Keratinocyte (primary cell): Measurements from ENCODE around the gene CAMKMT. TPM values are rescaled to one million over a fixed set of nuclear protein-coding genes. Genes with fewer than 3 reads are reported as not detected.

ENCODE experiments used
- DNase-seq: peaks from one replicate; pipeline ENCODE4 v3.0.0-alpha.2; 2011; ENCODE audit warnings: low read depth, missing footprints, low spot score
- FAIRE-seq: peaks from 2 replicates; lab custom pipeline; 2011; peaks lifted over from hg19 to GRCh38; lab: Jason Lieb, UNC
- H2AFZ ChIP-seq: 2 replicates; pipeline ENCODE4 v1.6.0; 2012; ENCODE audit warnings: low read length, control low read depth, inconsistent platforms; ENCODE audit not compliant: control insufficient read depth
- H3K27ac ChIP-seq: 2 replicates; pipeline ENCODE4 v1.5.1; 2011; ENCODE audit warnings: low read length; ENCODE audit not compliant: control insufficient read depth, insufficient read depth
- H3K27me3 ChIP-seq: 3 replicates; pipeline ENCODE4 v1.6.0; 2011; ENCODE audit warnings: low read length; ENCODE audit not compliant: control insufficient read depth, insufficient read depth; ENCODE audit errors: extremely low read depth
- H3K36me3 ChIP-seq, 2 experiments: 2 replicates in 1 of 2; 3 replicates in 1 of 2; pipeline ENCODE4 v1.5.1; 2011; ENCODE audit warnings: low read length in 2 of 2, mild to moderate bottlenecking in 1 of 2; ENCODE audit not compliant: control insufficient read depth in 2 of 2, insufficient read depth in 2 of 2; ENCODE audit errors: extremely low read depth in 1 of 2
- H3K4me1 ChIP-seq: 3 replicates; pipeline ENCODE4 v1.5.1; 2011; ENCODE audit warnings: low read length; ENCODE audit not compliant: control insufficient read depth, insufficient read depth; ENCODE audit errors: extremely low read depth
- H3K4me2 ChIP-seq: 3 replicates; pipeline ENCODE4 v1.6.0; 2011; ENCODE audit warnings: low read depth, low read length; ENCODE audit not compliant: control insufficient read depth, insufficient read depth; ENCODE audit errors: extremely low read depth
- H3K4me3 ChIP-seq, 3 experiments: fragments of 200-600 bp in 1 of 3; sonication (generic) in 1 of 3; 2 replicates in 2 of 3; 3 replicates in 1 of 3; pipeline ENCODE4 v1.5.1; 2011 to 2016; ENCODE audit warnings: low read length in 3 of 3, mild to moderate bottlenecking in 3 of 3, control low read depth in 2 of 3, inconsistent platforms in 1 of 3, low read depth in 1 of 3, mixed read lengths in 1 of 3, mixed run types in 1 of 3, moderate library complexity in 1 of 3; ENCODE audit not compliant: control insufficient read depth in 2 of 3, insufficient read depth in 2 of 3; ENCODE audit errors: extremely low read depth in 1 of 3
- H3K79me2 ChIP-seq: 2 replicates; pipeline ENCODE4 v1.6.0; 2012; ENCODE audit warnings: low read length; ENCODE audit not compliant: control insufficient read depth, insufficient read depth
- H3K9ac ChIP-seq: 3 replicates; pipeline ENCODE4 v1.6.0; 2011; ENCODE audit warnings: low read length; ENCODE audit not compliant: control insufficient read depth, insufficient read depth; ENCODE audit errors: extremely low read depth
- H3K9me1 ChIP-seq: 3 replicates; pipeline ENCODE4 v1.6.0; 2011; ENCODE audit warnings: low read length; ENCODE audit not compliant: control insufficient read depth, insufficient read depth; ENCODE audit errors: extremely low read depth
- H3K9me3 ChIP-seq: 2 replicates; pipeline ENCODE4 v1.5.1; 2012; ENCODE audit warnings: low read depth, low read length; ENCODE audit not compliant: control insufficient read depth
- H4K20me1 ChIP-seq: 3 replicates; pipeline ENCODE4 v1.6.0; 2011; ENCODE audit warnings: low read length; ENCODE audit not compliant: control insufficient read depth, insufficient read depth; ENCODE audit errors: extremely low read depth
- CTCF ChIP-seq, 3 experiments: IDR thresholded peaks in 1 of 3; conservative IDR thresholded peaks in 1 of 3; optimal IDR thresholded peaks in 1 of 3; 2 replicates in 2 of 3; 3 replicates in 1 of 3; pipeline versions ENCODE3 to v1.5.1; 2011; ENCODE audit warnings: low read length in 3 of 3, mild to moderate bottlenecking in 3 of 3, moderate library complexity in 2 of 3, control low read depth in 1 of 3, inconsistent platforms in 1 of 3; ENCODE audit not compliant: insufficient read depth in 2 of 3; ENCODE audit errors: extremely low read depth in 1 of 3
- EZH2 ChIP-seq: IDR thresholded peaks from one replicate; pipeline ENCODE4 v1.6.1; 2012; ENCODE audit warnings: inconsistent platforms, mild to moderate bottlenecking, low read length, moderate library complexity
- dilution Hi-C: fragments of 300-500 bp; cut with MboI; formaldehyde crosslinking; loops from one replicate; pipeline ENCODE4 v1.7.0; 2020; ENCODE audit warnings: low sequenced_read_pairs; ENCODE audit not compliant: extremely low pct_ligation_motif_present
- polyA plus RNA-seq, 5 experiments: library from polyadenylated mRNA; depleted of rRNA in 3 of 5; stranded (reverse) in 3 of 5; stranded (forward) in 1 of 5; unstranded in 1 of 5; fragments of >200 nt; gene quantifications; 1 replicate in 1 of 5; 2 replicates in 3 of 5; 3 replicates in 1 of 5; pipeline versions ENCODE4 v1.2.1 to v1.2.3, GENCODE V29; 2011 to 2012; ENCODE audit warnings: missing spikeins in 2 of 5, low read depth in 1 of 5, low replicate concordance in 1 of 5

CAMKMT gene
- polyA plus RNA-seq, 1 donor (not counting 4 experiments of a cell fraction or from before 2014, with no cell fraction given), result 9.9 TPM

- Histone ChIP-seq H3K36me3 (no peaks in the 10 kb centered on the region), H4K20me1 (no peaks in the 10 kb centered on the region), H3K4me1 (no peaks in the 10 kb centered on the region), H3K9me1 (no peaks in the 10 kb centered on the region), H3K4me3 (no peak overlapping the region), H3K9me3 (no peaks in the 10 kb centered on the region), H2AFZ (no peak overlapping the region), H3K27ac (no peak overlapping the region), H3K4me2 (no peak overlapping the region), H3K9ac (no peak overlapping the region), H3K27me3 (no peaks in the 10 kb centered on the region), H3K79me2 (no peaks in the 10 kb centered on the region)
- dilution Hi-C loops, result no loop called here
- DNase-seq, result no peak
- no peak for FAIRE-seq
- no peak for TF ChIP-seq CTCF (optimal IDR thresholded peaks at IDR 0.05 in 1 of 3, IDR thresholded peaks at IDR 0.05 in 1 of 3, conservative IDR thresholded peaks at IDR 0.05 in 1 of 3; ENCODE audit: extremely low read depth in 1 of 3, insufficient read depth in 2 of 3, low read length in 3 of 3)
- no peak for TF ChIP-seq EZH2
Measured at GRCh38 chr2:44351088-44351487, 10.7 kb upstream of the CAMKMT start.

- Histone ChIP-seq H3K9me3 (no peaks in the 10 kb centered on the region), H3K36me3 (no peaks in the 10 kb centered on the region), H3K79me2 (no peaks in the 10 kb centered on the region), H4K20me1 (no peaks in the 10 kb centered on the region), H2AFZ (no peak overlapping the region), H3K4me1 (no peaks in the 10 kb centered on the region), H3K27ac (no peak overlapping the region), H3K9ac (no peak overlapping the region), H3K4me3 (no peak overlapping the region), H3K27me3 (no peaks in the 10 kb centered on the region), H3K4me2 (no peak overlapping the region), H3K9me1 (no peaks in the 10 kb centered on the region)
- DNase-seq, result no peak
- dilution Hi-C loops, result no loop called here
- no peak for TF ChIP-seq EZH2
- TF ChIP-seq CTCF (optimal IDR thresholded peaks at IDR 0.05 in 1 of 3, IDR thresholded peaks at IDR 0.05 in 1 of 3, conservative IDR thresholded peaks at IDR 0.05 in 1 of 3; ENCODE audit: extremely low read depth in 1 of 3, insufficient read depth in 2 of 3, low read length in 3 of 3), result no peak
- FAIRE-seq, result no peak
Measured at GRCh38 chr2:44351676-44352075, 10.1 kb upstream of the CAMKMT start.
